Hematopoietic multipotent progenitor cell treated with erythropoietin and hydrocortisone succinate and interleukin-3 and kit ligand, for 15 days (in vitro differentiated cells): ENCODE measurements around the gene ATP5F1A.
A peak's percentile ranks its signal among the peaks of the same experiment; 100 is the strongest.
"Not testable (repeated sequence)": the region's sequence is repeated elsewhere in the genome, so short reads cannot be mapped to it uniquely, and the experiment has no call there.

ENCODE experiments used
- DNase-seq: peaks from one replicate; pipeline ENCODE4 v3.0.0-alpha.2; 2015; ENCODE audit warnings: low spot score

Gene ATP5F1A

GRCh38 chr18:46097801-46098615 lies at the start of gene ATP5F1A:
Gene ATP5F1A (minus strand): TSS chr18:46098296. CDS start chr18:46098231, 65 bp downstream.
- peak; percentile 82 for DNase-seq

- DNase-seq = no peak
Measured at GRCh38 chr18:46141199-46141598, 43.1 kb upstream of the ATP5F1A start.

GRCh38 chr18:46140173-46140572 lies 42.1 kb upstream of the ATP5F1A start:
- no peak for DNase-seq

- DNase-seq = no peak
Measured at GRCh38 chr18:46134920-46135675, 37.0 kb upstream of the ATP5F1A start.

- no peak for DNase-seq
Measured at GRCh38 chr18:46133534-46133933, 35.4 kb upstream of the ATP5F1A start.

- DNase-seq = not testable (repeated sequence)
Measured at GRCh38 chr18:46130549-46130948, 32.5 kb upstream of the ATP5F1A start.

- no peak for DNase-seq
Measured at GRCh38 chr18:46130061-46130460, 32.0 kb upstream of the ATP5F1A start.

GRCh38 chr18:46126625-46127024 lies 28.5 kb upstream of the ATP5F1A start:
- DNase-seq = not testable (repeated sequence)

GRCh38 chr18:46113751-46114150 lies 15.7 kb upstream of the ATP5F1A start:
- no peak for DNase-seq

GRCh38 chr18:46110406-46110805 lies 12.3 kb upstream of the ATP5F1A start:
- no peak for DNase-seq

GRCh38 chr18:46109386-46109785 lies 11.3 kb upstream of the ATP5F1A start:
- no peak for DNase-seq

GRCh38 chr18:46104128-46104911 lies 6.2 kb upstream of the ATP5F1A start, which contains the start of gene HAUS1:
Gene HAUS1 (plus strand): TSS chr18:46104385. CDS start chr18:46104412, 27 bp downstream.
- peak; percentile 86 for DNase-seq

GRCh38 chr18:46099463-46099862 lies 1.4 kb upstream of the ATP5F1A start:
- DNase-seq = no peak

- no peak for DNase-seq
Measured at GRCh38 chr18:46098616-46098933, 479 bp upstream of the ATP5F1A start.

GRCh38 chr18:46097431-46097800 lies 680 bp downstream of the ATP5F1A start:
- DNase-seq = peak; percentile 20

- no peak for DNase-seq
Measured at GRCh38 chr18:46096651-46097300, 1.3 kb downstream of the ATP5F1A start.

- no peak for DNase-seq
Measured at GRCh38 chr18:46095532-46095931, 2.6 kb downstream of the ATP5F1A start.

GRCh38 chr18:46088501-46088900 lies 9.6 kb downstream of the ATP5F1A start:
- not testable (repeated sequence) for DNase-seq

- no peak for DNase-seq
Measured at GRCh38 chr18:46084431-46084830, 13.7 kb downstream of the ATP5F1A start.

- no peak for DNase-seq
Measured at GRCh38 chr18:46080156-46080555, 17.9 kb downstream of the ATP5F1A start.

- DNase-seq = no peak
Measured at GRCh38 chr18:46079336-46079735, 18.8 kb downstream of the ATP5F1A start.
